Fibroblast of skin of left quadriceps (primary cell): ENCODE data around the gene HOXB6.

Source experiments
- DNase-seq, 2 experiments: peaks; one replicate each; pipeline ENCODE4 v3.0.0-alpha.2; 2013; ENCODE audit warnings: low read depth in 2 of 2

HOXB6 gene

DNA sequence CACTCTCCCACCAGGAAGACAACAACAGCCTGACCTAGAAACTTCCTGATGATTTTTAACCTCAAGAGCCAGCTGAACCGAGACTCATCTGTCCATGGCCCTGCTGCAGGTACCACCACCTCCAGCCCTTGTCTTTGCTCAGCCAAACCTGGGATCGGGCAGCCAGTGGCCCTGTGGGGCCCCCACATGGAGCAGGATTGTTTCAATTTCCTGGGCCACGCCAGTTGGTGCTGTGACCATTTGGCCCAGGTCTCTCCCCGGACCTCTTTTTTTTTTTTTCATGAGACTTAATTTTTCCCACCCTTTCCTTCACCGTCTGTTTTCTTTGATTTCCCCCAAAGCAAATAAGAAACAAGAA lies 51.6 kb downstream of the HOXB6 start:
- no peak for DNase-seq

DNA sequence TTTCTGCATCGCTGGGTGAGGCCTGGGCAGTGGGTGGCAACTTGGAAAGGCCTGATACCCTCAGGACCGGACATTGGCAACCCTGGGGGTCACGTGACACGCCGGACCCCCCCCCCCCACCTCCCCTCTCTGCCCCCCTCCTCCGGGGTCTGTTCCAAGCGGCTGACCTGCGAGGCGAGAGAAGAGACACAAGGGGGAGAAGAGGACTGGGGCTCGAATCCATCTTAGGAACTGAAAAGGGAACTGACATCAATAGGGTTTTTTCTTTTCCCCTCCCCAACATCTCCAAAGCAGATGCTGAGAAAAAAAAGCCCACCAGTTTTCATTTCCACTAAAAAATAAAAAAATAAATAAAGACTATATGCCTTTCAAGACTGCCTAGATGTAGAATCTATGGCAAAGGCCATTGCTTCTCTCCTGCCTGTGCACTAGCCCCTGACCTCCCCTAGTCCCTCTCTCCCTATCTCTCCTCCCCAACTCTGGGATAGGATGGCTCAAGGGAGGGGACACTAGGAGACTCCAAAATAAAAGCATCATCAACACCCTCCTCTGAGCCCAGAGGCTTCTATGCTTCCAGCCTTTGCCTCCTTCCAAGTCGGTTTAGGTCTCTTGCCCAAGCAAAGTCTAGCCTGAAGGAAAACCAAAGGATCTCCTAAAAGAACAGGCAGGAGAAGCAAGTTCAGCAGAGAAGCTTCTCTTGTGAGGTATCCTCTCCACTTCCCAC lies 52.2 kb downstream of the HOXB6 start:
- no peak for DNase-seq

DNA sequence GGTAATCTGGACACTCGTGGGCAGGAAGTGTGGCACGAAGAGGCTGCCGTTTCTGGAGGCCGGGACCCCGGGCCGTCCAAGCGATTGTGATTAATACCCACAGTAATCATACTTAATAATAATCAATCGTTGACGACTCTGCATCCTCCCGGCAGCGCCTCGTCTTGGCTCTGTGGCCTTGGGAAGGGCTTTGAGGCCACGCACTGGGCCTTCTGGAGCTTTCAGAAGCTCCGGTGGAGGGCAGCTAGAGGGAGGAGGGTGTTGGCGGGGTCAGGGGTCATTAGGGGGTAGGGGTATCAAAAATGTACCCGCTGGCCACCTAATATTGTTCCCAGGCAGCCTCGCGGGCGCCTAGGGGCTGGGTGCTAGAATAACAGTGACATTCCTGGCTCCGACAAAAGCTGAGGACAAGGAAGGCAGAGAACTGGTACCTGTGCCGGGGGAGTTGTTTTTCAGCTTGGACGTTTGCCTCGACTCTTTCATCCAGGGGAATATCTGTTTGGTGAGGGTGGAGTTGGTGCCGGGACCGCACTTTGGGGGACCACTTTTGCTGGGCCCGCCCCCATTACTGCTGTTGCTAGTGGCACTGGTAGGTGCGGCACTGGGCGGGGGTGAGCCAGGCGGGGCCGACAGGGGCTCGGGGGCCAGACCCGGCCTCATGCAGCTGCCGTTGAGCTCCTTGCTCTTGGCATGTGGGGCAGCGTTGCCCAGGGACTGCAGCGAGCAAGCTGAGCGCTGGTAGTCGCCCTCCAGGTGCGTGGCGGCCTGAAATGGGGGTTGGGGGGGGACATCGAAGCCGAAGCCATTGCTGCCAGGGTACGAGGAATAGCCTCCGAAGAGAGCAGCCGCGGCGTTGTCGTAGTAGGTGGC lies 53.0 kb downstream of the HOXB6 start:
- no peak for DNase-seq

DNA sequence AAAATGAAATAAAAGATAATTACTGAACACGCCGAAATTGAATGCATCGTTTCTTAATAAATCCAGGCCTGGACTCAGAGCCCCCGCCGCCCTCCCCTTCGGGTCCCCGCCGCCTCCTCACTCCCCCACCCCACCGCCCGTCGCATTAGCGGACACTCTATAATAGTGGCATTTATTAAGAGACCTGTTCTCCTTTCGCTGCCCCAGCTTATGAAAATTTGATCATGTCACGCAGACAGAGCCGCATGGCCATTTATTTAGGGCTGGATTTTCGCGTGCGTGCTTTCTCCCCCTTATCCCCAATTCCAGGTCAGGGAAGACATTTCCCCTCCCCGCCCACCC lies 53.6 kb downstream of the HOXB6 start:
- no peak for DNase-seq

DNA sequence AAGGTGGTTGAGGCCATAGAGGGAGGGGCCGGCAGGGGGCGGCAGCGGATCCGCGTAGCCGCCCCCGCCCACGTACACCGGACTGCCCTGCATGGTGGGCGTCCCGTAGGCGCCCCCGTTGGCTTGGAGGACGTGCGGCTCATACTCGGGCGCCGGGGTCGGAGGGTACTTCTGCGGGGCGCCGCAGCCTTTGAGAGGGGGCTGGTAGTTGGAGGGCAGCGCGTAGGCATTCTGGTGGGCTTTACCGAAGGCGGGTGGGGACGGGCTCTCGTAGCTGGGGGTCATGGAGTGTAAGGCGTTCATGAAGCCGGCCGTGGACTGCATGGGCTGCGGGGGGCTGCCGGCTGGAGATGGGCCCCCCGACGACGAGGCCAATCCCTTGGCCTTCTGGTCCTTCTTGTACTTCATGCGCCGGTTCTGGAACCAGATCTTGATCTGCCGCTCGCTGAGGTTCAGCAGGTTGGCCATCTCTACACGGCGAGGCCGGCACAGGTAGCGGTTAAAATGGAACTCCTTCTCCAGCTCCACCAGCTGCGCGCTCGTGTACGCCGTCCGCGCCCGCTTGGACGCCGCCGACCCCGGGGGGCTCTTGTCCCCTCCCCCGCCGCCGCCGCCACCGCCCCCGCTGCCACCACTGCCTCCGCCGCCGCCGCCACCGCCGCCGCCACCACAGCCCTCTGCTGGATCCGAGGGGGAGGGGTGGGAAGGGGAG lies 54.1 kb downstream of the HOXB6 start:
- DNase-seq = no peak

DNA sequence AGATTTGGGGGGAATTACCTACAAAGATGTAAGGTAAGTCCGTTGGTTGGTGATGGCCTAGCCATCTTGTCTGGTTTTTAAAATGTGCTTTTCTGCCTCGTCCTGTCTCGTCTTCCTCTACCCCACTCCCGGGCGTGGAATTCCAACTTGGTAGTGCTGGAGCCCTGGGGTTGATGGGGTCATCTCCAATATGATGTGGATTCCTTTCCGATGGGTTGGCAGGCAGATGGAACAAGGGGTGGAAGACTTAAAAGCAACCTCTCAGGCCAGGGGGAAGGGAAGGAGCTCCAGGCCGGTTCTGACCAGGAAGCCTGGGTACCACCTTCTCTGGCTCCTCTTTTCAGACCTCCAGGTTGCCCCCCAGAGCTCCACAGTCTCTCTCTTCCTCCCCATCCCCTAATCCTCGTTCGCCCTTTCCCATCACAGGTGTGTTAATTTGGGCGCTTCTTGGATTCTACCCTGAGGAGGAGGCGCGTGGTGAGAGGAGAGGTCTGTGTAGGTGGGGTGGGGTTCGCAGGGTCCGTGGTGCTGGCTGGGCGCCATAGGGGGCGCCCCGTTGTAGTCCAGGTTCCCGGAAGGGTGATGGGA lies 54.8 kb downstream of the HOXB6 start:
- DNase-seq = no peak

DNA sequence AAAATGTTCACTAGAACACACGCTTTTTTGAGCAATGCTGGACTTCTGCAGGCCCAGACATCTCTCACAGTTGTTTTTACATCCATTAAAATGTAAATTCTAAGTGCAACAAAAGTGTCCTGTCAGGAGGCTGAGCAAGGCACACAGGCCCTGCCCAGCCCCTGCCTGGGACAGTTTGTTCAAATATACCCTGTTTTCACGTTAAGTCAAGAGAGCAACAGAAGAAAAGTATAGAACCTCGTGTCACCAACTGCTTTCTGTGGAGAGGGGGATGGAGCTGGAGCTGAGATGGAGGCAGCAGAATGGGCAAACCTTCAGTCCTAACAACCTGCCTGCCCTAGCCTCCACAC lies 55.5 kb downstream of the HOXB6 start:
- DNase-seq = no peak

DNA sequence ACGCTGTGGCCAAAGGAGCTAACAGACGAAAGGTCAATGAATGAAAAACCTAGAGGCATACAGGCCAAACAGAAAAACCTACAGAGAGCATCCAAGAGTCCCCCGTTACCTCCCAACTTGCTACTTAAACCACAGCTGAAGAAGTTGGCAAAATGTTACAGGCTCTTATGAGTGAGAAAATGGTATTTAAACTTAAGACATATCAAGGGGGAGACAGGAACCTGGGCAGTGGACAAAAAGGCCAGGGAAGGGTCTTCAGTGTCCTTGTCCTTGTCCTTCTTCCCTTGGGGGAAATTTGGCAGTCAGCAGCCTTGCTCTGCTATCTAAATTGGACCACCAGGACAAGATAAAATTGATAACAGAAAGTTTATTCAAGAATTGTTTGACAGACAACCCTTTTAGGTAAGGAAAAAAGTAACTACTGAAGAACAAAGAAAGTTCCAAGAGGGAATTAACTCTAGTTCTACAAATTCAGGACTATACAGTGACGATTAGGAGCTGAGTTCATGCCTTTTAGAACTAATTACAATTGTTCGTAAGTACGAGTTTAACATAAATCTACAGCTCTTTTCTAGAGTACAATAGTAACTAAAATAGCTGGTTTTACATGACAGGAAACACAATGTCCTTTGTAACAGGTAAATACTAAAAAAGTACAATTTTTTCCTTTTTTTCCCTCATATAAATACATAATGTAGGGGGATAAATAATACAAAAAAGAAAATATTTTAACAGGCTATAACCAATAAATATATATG lies 56.1 kb downstream of the HOXB6 start:
- no peak for DNase-seq

DNA sequence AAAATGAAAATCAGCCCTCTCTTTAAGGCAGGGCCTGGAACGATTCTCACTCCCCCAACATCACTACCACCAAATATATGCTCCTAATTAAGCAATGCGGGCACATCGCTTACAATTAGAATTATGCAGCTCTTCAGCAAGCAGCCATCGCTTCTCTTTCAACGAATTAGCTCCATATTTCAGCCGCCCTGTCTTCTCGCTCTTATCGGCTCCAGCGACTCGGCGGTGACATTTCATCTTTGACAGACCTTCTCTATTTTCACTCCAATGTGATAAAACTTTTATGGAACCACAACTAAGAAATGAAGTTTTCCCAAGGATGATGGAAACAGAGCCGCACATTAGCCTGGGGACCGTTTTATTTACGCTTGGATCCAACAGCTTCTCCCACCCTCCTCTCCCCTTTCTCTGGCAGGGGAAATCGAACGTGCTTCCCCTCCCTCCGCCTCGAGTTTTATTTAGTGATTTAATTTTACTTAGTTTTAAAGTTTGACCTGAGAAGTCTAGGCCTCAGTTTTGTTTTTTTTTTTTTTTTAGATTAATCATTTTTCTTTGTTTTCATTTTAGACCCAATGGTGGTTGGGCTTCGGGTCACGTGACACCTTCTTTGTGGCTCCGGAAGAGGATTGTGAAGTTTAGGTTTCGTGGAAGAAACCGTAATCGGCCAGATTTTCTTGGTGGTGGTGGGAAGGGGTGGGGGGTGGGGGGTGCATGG lies 56.8 kb downstream of the HOXB6 start:
- no peak for DNase-seq

DNA sequence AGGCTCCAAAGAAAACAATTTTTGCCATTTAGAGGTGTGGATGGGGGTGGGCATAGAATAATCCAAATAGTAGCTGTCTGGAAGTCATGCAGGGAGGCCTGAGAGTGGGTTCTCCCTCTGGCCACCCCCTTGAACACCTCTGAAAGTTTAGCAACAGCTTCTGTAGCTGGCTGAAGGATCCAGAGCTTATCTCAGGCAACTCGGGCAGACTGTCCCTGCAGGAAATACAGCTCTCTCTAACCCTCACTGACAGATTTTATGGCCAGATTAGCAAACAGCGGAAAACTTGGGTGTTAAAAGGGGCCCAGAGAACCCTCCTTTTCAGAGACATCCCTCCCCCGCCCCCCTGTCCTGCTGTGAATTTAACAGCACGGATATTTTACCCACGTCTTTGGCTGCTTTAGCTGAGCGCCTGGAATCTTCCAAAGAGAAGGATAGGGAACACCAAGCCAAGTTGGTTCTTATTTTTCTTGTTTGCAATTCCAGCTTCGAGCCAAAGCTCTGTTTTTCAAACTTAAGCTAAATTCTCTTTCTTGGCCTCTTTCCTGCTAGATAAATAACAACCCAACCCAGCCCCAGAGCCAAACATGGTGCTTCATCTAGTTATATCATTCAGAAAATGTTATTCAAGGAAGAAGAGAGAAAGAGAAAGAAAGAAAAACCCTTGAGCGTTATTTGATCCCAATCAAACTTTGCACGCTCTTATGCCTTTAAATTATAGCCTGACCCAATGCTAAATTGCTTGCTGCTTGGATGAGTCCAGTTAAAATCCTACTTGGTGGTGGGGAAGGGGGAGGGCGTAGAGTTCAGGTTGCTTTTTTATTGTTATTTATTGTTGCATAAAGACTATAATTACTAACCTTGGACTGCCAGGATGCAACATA lies 57.6 kb downstream of the HOXB6 start:
- DNase-seq = peak; percentile 72 to 80

DNA sequence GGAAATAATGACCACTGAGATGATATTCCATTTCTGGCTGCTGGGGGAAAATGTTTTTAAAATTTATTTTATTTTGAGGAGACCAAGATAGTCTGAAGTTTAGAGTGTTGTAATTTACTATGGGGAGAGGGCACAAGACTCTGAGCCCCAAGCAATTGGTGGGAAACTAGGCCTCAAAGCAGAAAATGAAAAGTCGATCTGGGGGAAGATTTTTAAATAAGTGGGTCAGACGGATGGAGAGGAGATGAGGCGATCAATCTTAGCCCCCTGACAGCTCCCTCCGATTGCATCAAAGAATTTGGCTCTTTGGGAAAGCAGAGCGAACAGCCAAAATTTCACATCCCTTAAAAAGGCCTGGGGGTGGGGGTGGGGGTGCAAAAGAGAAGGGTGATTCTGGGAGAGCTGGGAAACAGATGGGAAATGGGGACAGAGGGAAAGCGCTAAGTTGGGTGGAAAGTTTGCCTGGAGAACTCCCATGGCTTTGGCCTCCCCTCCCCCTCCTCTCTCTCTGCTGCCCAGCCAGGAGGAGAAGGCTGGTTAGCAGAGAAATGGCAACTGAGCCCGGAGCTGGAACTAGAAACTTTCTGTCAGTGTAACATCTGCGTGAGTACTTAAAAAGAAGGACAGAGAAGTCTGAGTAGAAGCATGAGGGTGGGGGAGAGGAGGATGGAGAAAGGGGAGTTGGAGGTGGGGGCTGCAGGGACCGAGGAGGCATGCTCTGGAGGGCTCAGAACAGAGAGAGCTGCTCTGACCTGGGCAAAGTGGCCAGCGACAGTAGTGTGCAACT lies 58.5 kb downstream of the HOXB6 start:
- no peak for DNase-seq
